IPS DF 4.7 (cell line): Measurements from ENCODE around the gene SCLT1.

Experiments
- DNase-seq: peaks from one replicate; pipeline ENCODE4 v3.0.0-alpha.2; 2013; ENCODE audit warnings: low spot score; ENCODE audit errors: extremely low read depth

SCLT1 gene

DNA sequence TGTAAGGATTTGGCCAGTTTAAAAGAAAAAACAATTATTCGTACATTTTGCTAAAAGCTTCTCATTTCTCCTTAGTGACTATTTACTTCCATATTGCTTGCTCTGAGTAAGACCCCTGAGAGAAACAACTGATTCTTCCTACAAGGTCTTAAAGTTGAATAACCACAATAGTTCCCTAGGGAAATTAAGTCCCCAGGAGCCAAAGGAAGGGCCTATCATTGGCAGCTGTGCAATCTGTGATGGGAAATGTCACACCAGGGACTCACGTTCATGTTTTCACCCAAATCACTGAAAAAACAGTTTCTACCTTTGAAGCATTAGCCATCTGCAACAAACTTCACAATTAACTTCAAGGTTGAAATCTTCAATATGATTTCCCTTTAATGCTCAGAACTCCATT is 217.1 kb downstream of the SCLT1 start:
- no peak for DNase-seq

DNA sequence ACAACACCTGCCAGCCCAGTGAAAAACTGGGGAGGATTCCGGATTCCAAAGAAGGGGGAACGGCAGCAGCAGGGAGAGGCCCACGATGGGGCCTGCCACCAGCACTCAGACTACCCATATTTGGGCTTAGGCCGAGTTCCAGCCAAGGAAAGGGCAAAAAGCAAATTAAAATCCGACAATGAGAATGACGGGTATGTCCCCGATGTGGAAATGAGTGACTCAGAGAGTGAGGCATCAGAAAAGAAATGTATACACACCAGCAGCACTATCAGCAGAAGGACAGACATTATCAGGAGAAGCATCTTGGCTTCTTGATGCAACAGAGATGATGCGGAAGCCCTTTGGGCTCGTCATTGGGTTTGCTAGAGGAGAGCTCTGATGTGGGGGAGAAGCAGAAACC is 221.4 kb downstream of the SCLT1 start:
- DNase-seq: no peak

DNA sequence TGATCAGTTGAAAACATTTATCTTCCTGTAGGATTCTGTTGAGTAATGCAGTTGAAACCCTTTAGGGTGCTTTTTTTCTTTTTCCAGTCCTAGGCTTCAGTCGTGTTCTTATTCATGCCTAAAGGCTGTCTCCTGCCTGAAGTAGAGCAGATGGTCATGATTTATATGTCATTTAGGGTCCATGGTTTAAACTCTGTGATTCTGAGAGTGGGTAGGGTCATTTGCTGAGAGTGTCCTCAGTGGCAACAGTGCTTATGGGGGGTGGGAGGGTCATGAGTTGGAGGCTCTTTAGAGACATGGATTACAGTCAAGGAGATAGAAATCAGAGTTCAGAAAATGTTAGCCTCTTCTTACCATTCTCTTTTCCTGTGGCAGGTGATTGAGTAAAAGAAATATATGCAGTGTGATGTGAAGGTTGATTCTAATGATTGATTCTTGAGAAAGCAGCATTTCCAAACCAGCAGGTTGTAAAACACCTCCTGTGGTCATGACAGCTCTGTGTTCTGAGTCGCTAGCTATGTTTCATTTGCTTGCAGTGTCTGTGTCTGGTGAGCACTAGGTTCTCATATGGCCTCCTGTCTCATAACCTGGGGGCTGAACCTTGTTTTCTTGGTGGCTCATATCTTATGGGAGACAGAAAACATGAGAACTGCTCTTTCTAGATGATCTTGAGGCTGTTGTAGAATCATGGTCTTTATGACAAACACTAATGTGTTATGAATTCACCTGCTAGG is 223.4 kb downstream of the SCLT1 start:
- no peak for DNase-seq

DNA sequence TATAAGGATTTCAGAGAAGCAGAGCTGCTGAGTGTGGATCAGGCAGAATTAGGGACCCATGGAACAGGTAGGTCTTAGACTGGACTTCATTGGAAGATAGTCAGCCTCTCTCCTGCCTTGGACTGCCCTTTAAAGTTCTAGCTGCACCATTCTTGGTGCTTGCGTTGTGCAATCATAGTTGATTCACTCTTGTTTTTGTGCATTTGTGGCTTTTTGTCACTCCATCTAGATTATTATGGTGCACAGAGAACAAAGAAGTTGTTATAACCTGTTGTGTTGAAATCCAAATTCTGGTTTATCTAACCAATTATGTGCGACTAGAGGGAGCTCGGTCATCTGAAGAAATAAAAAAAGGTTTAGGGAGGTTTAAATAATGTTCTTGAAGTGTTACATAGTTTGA is 224.6 kb downstream of the SCLT1 start:
- no peak for DNase-seq

DNA sequence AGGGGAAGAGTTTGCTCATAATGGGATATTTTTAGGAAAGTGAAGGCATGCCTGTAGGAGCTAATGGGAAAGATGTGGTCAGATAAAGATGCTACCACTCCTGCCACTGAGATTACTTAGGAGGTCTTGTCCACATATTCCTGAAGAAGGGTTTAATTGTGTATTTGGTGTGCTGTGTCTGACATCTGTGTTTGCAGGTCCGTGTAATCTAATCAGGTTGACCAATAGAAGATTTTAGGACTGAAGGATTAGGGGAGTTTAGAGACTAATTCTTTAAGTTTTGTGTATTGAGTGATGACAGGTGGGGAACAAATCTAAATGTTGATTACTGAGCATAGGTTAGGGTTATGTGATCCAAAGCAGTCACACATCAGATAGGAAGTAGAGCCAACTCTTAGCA is 226.6 kb downstream of the SCLT1 start:
- no peak for DNase-seq

DNA sequence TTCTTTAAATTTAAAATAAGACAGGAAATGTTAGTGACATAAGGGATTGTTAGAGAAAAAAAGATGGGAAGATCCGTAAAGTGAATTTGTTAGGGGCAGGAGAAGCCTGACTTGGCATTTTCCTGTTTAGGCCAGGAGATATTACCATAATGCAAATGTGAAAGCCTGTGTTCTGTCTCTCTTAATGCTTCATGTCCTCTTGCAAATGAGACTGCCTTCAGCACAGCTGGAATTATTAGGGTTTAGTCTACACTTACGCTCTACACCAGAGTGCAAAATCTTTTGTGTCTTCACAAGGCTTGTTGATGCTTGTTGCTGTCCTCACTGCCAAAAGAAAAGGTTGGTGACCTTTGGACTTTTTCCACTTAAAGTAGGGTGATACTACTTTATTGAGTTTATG is 227.1 kb downstream of the SCLT1 start:
- no peak for DNase-seq

DNA sequence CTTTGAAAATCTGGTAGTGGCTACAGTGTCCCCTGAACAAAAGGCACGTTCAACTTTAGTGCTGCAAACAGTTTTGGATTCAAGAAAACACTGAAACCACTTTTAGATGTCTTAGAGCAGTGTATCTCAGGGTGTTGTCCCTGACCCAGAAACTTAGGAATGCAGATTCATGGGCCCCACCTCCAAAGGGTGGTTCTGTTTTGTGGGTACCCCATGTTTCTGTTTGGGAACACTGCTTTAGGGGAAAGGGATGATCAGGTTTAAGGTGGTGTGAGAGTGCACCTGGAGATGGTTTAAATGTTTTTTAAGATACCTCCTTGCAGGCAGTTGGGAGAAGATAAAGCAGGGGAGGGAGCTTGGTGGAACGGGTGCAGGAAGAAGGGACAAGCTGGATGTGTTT is 228.2 kb downstream of the SCLT1 start:
- no peak for DNase-seq

DNA sequence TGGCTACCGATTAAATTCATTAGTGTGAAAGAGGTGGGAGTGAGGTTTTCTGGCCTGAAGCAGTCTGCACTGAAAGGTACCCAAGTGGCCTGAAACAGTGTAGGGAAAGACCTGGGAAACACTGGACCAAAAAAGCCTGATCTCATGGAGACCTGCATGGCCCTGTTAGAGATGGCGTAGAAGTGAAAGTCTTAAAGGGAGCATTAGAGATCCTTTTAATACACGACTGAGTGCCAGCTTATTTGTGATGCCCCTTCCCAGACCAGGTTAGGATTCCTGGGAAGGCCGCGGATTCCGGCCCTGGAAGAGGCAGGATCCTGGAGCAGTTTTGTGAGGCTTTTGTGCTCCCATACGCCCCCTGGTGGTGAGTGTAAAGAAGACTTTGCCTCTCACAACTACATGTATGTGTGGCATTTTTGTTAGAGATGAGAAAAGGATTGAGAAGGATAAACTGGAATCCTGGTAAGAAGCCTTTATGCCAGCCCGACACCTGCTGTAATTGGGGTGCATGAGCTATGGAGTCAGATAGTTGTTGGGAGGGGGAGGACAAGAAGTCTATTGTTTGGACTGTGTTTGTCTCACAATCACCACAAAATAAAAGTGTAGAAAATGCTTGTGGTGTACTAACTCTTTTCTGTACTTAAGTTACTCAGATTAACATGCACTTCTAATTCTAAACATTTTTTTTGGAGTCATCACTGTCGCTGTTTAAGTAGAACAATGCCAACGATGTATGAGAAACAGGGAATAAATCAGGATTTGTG is 229.8 kb downstream of the SCLT1 start:
- DNase-seq: peak; percentile 38

DNA sequence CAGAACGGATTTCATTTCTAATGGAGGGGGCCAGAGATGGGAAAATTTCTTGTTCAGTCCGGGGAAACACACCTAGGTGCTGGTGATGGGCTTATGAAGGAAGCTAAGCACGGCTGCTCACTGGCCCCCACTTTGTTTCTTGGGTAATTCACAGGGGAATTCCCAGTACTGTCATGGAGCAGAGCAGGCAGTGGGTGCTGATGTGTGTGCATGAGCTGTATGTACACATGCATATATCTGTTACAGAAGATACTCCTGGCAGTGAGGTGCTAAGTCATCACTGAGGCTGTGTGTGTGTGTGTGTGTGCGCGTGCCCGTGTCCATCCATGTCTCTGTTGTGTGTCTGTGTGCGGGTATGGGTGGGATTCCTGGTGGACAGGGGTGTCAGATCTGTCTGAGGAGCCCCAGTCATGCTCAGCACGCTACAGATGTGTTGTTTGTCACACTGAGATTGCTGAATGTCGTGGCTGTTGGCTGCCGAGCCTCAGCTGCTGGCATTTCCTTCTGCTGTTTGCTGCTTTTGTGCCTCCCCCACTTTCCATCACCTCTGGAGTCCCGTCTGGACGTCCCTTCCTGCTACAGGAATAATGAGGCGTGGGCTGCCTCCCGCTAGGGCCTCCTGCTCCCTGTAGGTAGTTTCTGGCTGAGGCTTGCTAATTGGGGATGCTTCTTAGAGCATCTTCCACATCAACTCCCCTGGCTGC is 230.6 kb downstream of the SCLT1 start:
- DNase-seq: no peak

DNA sequence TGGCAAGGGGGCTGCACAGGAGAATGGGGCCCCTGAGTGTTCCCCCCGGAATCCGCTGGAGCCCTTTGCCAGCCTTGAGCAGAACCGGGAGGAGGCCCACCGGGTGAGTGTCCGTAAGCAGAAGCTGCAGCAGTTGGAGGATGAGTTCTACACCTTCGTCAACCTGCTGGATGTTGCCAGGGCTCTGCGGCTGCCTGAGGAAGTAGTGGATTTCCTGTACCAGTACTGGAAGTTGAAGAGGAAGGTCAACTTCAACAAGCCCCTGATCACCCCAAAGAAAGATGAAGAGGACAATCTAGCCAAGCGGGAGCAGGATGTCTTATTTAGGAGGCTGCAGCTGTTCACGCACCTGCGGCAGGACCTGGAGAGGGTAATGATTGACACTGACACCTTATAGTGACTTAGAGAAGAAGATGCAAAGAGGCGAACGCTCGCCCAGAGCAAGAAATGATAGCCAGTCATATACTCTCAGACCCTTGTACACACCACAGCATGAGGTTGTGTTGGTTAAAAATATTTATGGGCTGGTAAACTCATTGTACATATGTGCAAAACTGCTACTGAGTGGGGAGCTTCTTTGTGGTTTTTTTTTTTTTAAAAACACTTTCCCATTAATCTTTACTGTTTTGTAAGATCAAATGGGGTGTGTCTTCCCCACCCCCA is 231.4 kb downstream of the SCLT1 start:
- DNase-seq: no peak

DNA sequence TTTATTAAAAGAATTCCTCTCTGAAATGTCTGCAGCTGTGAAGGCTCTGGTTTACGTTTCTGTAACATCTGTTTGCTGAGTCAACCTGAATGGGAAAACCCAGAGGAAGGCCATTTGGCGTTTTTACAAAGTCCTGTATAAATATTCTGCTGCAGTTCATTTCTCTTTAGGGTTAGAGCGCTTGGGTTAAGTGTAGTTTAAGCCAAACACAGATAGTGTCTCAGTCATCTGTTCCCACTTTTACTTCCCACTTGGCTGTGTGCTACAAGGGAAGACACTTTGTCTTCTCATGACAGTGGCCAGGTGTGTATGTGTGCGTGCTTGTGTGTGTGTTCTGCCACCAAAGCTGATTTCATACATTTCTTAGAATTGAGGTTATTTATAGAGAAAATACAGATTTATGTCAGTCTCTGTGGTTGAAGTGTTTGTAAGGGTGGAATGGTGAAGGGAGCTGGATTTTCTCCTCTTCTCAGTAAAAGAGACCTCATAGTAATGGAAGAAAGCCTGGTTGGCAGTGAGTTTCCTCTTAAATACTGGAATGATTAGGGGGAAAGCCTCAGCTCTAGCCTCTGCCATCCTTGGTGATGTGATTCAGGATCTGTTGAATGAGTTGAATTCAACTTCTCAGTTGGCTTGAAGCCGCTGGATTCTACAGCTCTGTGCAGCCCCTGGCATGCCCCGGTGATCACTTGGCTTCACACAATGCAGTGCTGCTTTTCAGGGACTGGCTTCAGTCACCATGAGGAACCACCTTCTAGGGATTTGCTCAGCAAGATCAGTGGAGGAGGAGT is 233.3 kb downstream of the SCLT1 start:
- no peak for DNase-seq

DNA sequence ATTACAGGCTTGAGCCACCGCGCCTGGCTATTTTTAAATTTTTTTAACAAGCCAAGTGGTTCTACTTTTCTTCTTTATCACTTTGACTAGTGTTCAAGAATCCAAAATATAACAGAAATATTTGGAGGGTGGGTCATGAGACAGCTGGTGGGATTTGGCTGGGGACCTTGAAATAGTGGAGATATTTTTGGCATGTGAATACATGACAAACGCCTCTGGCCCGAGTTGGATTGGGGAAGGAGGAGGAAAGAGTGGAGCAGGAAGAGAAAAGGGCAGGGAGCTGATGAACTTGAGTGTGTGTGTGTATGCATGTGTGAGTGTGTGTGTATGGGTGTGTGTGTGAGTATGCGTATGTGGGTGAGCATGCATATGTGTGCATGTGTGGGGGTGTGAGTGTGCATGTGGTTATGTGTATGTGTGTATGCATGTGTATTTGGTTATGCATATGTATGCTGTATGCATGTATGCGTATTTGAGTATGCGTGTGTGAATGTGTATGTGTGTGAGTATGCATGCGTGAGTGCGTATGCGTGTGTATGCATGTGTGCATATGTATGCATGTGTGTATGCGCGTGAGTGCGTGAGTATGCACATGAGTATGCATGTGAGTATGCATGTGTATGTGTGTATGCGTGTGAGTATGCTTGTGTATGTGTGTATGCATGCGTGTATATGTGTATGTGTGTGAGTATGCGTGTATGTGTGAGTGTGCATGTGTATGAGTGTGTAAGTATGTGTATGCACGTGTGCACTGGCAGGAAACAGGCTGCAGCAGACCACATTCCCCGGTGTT is 234.3 kb downstream of the SCLT1 start:
- no peak for DNase-seq

DNA sequence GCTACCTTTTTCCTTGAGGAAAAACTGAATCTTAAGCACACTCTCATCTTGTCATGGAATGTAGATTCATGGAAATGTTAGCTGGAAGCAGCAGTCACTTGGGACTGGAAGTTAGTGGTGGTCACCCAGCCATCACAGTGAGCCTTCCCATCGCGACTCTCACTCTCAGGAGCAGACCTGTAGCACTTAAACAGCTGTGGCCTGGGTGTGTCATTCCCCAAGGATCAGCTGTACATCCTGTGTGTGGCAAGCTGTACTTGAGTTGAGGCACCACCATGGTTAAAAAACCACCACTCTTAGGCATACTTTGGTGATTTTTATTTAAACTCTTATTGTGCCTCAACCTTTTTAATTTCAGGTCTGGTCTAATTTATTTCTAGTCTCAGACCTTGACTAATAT is 237.1 kb downstream of the SCLT1 start:
- DNase-seq: no peak

DNA sequence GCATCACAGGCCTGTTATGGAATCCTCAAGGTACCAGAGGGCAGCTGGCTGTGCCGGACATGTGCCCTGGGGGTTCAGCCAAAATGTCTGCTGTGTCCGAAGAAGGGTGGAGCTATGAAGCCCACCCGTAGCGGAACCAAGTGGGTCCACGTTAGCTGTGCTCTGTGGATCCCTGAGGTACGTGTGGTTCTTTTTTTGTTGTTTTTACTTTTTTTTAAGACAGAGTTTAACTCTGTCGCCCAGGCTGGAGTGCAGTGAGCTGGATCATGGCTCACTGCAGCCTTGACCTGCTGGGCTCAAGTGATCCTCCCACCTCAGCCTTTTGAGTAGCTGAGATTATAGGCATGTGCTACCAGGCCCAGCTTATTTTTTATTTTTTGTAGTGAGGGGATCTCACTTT is 237.7 kb downstream of the SCLT1 start:
- DNase-seq: no peak

DNA sequence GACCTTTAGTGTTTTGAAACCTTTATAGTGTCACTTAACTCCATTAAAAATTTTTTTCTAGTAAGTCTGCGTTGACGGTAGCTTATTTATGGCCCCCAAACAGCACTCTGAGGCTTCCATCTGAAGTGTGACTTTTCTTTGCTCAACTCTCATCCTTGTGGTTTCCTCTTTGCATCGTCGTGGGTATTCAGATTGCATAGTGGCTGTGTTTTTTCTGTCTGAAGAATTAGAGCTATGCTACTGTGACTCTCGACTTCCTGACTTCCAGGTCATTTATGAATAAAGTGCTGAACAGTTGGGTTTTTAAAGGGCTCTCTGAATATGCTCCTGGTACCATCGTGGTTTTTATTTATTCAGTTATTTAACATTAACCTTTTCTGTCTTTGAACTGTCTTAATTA is 238.9 kb downstream of the SCLT1 start:
- no peak for DNase-seq

DNA sequence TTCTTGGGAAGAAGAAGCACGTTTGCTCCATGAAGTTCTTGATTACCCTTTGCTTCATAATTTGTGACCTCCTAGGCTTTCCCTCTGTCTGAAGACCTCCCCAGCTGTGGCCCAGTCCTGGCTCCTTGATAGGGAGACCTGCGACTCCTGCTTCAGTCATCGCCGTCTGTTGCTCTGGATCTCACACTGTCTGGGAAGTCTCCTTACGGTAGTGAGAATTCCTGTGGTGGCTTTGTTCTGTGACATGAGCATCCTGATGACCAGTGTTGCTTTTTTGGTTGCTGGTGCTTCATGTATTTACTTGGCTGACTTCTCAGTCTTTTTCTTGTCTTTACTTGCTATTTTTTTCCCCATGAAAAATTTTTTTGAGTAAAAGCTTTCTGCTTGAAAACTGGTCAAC is 239.6 kb downstream of the SCLT1 start:
- DNase-seq: no peak

DNA sequence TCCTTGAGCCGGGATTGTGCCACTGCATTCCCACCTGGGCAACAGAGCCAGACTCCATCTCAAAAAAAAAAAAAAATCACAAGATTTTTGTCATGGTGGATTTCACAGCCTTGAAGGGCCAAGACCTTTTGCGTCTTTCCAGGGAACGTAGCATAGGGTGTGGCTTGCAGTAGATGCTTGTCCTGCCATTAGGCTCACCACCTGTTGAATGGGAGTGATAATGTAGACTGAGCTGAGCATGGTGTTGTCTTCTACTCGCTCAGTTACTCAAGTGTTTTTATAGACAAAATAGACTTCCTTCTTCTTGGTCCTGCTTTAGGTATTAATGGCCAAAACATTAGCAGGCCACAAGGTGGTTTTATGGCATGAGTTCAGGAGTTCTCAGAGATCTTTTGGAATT is 243.1 kb downstream of the SCLT1 start:
- no peak for DNase-seq

DNA sequence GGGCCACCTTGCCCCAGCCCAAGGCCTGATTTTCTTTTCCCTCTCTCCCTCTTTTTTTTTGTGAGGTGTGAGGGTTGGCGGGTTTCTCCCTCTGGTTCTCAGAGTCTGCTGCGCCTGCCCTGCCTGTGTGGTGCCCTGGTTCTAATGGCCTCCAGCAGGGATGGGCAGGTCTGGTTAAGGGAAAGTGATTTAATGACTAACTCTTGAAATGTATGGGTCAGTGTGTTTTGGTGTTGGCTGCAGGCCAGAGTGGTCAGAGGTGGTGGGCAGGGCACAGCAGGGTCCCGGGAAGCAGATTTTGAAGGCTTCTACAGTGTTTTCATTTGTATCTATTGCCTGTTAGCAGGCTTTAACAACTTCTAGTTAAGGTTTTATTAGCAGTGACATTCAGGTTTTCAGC is 244.9 kb downstream of the SCLT1 start:
- DNase-seq: no peak

DNA sequence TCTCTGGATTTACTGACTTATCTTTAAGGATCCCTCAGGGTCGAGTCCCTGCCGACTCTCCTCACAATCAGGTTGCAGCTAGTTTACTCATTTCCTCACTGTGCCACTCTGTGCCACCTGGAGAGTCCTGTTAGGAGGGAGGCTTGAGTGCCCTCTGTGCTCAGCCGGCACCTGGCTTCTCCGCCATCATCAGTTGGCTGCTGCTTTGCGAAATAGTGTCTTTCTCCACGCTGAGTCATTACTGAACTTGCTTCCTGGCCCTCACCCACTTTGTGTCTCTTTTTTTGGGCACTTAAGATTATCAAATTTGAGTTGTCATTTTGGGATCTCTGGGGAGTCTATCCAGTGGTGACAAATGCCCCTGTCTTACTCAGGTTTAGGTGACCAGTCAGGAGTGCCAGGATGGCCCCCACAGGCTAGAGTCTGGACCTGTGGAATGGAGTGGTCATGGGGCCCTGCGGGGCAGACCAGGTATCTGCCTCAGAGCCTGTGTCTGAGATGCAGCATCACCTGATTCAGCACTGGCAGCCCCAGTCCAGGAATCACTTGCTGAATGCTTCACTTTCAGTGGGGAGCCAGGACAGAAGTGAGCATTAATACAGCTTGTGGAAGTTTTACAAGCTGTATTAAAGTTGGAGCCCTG is 246.1 kb downstream of the SCLT1 start:
- DNase-seq: no peak

DNA sequence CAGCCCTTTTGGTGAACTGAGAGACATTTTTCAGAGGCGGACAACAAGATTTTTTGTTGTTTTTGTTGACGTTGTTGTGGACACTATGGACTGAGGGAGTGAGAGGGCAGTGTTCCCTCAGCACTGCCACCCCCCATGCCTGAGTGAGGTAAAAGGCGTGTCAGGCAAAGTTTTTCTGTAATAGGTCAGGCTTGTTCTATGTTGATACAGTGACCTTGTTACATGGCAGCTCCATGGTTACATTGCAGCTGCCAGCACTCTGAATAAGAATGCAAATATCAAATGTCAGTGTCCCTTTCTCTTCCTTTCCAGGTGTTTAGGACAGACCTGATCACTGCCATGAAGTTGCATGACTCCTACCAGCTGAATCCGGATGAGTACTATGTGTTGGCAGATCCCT is 247.3 kb downstream of the SCLT1 start:
- no peak for DNase-seq
